GM19351 (cell line): ENCODE measurements around the gene MYO15B.
A peak's percentile ranks its signal among the peaks of the same experiment; 100 is the strongest.

Source experiments
- ATAC-seq: cut with Tn5 transposase; IDR thresholded peaks from one replicate; pipeline ENCODE4 v1.9.1; 2021; ENCODE audit warnings: mild to moderate bottlenecking, moderate library complexity; ENCODE audit not compliant: unreplicated experiment

Gene MYO15B

DNA sequence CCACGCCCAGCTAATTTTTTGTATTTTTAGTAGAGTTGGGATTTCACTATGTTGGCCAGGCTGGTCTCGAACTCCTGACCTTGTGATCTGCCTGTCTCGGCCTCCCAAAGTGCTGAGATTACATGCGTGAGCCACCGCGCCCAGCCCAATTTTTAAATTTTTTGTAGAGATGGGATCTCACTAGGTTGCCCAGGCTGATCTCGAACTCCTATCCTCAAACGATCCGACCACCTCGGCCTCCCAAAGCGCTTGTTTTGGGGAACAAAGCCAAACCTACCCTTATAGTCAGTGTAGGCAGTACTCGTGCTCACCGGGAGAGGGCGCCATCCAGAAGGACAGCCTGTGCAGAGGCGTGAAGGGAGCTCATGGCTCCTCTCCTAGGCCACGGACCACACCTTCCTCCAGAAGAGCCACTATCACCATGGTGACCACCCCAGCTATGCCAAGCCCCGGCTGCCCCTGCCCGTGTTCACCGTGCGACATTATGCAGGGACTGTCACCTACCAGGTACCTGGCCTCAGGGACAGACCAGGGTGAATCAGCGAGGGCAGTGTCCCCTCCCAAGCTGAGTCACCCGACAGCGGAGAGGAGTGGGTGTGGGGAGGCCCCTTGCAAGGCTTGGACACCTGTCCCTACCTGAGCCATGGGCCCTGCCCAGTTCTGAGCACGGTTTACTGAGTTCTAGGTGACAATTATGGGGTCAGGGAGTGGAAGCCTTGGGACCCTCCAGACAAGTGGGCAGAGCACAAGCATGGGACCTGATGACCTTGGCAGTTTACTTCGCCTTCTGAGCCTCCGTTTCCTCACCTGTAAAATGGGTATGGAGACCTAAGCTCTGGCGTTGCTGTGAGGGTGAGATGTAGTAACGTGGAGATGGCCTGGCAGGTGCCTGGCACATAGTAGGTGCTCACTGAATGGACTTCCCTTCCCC lies 13.7 kb downstream of the MYO15B start:
- ATAC-seq, result peak; percentile 51

DNA sequence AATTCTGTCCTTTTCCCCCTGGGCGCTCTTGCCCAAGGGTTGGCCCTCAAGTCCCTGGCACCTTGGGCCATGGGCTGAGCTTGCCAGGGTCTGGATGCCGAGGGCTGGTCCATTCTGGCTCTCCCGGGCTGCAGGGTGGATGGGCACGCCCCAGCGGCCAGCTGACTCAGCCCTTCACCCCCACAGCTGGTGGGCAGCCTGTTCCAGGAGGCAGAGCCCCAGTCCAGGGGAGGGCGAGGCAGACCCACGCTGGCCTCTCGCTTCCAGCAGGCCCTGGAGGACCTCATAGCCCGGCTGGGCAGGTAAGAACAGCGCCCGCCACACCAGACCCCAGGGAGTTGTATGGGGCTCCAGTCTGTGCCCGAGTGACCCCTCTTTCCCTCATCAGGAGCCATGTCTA lies 15.0 kb downstream of the MYO15B start:
- no peak for ATAC-seq

DNA sequence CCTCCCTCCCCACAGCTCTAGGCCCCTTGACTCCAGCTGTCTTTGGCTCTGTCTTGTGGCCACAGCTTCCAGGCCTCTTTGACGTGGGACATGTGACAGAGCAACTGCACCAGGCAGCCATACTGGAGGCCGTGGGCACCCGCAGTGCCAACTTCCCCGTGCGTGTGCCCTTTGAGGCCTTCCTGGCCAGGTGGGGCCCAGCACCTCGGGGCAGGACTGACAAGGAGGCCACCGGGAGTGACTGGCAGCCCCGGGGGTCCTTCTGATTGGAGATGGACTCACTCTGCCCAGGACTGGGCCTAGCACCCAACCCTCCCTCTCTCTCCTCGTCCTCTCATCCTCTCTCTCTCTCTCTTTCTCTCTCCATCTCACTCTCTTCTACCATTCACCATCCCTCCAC lies 15.5 kb downstream of the MYO15B start:
- ATAC-seq, result no peak

DNA sequence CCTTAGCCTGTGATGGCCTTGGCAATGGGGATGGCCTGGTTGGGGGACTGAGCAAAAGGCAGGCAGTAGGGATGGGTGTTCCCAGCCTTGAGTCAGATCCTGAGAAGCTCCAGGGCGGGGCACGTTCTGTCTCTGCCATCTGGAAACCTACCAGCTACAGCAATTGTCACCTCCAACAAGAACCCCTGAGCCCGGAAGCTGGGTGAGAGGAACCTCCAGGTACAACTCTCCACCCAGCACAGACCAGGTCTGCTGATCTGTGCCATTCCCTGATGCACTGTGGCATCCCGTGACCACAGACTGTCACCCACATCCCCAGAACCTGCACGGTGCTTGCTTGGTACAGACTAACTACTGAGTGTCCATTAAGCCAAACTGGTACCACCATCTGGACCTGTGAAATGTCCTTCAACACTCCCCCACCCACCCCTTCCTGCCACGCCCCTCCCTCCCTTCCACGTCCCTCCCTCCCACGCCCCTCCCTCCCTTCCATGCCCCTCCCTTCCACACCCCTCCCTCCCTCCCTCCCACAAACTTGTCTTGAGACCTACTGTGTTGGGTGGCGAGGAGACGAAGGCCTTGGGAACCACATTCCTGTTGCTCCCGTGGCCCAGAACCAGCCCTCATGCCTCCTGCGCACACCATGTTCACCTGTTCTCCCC lies 16.6 kb downstream of the MYO15B start:
- ATAC-seq, result no peak

DNA sequence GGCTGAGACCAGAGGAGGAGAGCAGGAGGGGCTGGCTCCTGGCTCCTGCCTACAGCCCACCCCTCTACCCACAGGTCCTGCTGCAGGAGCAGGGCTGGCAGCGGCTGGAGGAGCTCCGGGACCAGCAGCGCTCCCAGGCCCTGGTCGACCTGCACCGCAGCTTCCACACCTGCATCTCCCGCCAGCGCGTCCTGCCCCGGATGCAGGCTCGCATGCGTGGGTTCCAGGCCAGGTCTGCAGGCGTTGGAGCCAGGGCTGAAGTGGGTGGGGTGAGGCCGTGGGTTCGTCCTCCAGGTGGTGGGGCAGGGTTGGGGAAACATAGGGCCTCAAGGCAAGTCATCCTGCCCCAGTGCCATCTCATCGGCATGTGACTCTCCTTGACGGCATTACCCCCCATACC lies 18.2 kb downstream of the MYO15B start:
- ATAC-seq, result no peak

DNA sequence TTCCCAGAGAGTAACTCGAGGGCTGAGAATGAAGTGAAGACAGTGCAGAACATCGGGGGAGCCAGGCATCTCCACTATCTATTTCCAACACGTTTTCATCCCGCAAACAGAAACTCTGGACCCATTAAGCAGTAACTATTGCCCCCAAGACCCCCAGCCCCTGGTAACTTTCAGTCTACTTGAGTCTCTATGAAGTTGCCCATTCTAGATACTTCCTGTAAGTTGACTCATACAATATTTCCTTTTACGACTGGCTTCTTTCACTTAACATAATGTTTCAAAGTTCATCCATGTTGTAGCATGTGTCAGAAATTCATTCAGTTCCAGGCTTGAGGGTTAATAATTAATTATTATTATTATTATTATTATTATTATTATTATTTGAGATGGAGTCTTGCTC lies 19.5 kb downstream of the MYO15B start:
- no peak for ATAC-seq

DNA sequence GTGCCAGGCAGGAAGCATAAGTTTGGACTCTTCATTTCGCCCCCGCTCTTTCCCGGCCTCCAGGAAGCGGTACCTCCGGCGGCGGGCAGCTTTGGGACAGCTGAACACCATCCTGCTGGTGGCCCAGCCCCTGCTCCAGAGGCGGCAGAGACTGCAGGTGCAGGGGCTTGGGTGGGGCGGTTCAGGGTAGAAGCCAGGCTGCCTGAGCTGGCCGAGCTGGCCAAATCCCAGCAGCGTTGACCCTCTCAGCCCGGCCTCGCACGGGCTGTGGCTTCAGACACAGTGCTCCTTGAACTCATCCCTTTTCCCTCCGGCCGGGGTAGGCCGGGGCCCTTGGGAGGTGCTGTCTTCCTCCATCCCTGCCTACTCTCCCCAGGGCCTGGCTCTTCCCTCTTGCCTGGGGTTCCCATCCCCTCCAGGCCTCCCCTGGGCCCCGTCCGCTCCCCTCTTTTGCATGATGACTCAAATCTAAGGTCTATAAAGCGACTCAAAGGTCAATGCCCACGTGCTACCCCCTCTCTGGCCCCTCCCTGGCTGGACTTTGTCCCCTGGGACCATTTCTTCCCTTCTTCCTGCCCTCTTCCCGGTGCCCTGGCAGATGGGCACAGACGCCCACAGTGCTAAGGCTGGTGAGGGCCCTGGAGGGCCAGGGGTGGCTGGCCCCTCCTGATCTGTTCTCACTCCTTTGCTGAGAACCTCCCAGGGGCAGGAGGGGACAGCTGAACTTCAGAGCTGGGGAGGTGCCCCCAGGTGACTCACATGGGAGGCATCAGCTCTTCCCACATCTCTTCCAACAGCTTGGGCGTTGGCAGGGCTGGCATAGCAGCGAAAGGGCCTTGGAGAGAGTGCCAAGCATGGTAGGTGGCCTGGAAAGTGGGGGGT lies 22.7 kb downstream of the MYO15B start:
- no peak for ATAC-seq

DNA sequence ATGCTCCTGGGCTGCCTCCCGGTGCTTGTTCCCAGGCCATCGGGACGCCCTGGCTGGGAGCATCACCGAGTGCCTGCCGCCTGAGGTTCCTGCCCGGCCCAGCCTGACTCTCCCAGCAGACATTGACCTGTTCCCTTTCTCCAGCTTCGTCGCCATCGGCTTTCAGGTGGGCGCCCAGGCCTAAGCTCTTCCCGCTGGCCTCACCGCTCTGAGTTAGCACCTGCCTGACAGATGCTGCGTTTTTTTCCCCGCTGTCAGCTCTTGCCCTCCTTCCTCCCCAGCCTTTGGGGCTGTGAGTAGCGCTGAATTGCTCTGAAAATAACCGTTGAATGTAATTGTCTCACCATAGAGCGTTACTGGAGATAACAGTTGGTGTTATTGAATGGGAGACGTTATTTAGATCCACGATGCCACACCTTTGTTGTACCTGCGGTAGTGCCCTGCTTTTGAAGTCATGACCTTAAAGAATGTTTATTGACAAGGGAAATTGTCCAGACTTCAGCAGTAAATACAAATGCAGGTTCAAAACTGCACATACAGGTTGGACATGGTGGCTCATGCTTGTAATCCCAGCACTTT lies 24.3 kb downstream of the MYO15B start:
- ATAC-seq, result no peak

DNA sequence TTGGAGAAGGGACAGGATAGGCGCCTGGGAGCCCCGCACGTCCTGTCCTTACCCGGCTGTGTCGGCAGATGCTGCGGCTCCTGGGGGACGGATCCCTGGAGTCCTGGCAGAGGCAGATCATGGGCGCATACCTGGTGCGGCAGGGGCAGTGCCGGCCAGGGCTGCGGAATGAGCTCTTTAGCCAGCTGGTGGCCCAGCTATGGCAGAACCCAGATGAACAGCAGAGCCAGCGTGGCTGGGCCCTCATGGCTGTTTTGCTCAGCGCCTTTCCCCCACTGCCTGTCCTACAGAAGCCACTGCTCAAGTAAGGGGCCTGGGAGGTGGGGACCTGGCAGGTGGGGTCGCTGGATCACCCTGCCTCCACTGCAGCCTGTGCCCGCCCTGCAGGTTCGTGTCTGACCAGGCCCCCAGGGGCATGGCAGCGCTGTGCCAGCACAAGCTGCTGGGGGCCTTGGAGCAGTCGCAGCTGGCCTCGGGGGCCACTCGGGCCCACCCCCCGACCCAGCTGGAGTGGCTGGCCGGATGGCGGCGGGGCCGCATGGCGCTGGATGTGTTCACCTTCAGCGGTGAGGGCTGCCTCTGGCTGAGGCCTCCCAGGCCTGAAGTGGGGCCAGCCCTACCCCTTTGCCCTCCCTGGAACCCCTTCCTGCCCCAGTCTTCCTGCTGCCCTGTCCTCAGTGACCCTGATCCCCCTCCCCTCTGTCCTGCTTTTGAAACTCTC lies 25.5 kb downstream of the MYO15B start:
- no peak for ATAC-seq

DNA sequence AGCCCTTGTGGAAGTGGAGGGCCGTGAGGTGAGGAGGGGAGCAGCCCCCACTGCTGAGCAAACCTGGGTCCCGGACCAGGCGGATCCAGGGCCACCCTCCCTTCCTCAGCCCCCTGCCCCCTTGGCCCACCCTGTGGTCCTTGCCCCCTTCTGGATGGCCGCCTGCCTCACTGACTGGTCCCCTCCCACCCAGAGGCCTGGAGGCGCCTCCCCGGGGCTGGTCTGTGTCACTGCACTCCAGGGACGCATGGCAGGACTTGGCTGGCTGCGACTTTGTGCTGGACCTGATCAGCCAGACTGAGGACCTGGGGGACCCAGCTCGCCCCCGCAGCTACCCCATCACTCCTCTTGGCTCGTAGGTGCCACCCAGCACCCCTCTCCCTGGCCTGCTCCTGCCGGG lies 26.4 kb downstream of the MYO15B start:
- ATAC-seq, result no peak

DNA sequence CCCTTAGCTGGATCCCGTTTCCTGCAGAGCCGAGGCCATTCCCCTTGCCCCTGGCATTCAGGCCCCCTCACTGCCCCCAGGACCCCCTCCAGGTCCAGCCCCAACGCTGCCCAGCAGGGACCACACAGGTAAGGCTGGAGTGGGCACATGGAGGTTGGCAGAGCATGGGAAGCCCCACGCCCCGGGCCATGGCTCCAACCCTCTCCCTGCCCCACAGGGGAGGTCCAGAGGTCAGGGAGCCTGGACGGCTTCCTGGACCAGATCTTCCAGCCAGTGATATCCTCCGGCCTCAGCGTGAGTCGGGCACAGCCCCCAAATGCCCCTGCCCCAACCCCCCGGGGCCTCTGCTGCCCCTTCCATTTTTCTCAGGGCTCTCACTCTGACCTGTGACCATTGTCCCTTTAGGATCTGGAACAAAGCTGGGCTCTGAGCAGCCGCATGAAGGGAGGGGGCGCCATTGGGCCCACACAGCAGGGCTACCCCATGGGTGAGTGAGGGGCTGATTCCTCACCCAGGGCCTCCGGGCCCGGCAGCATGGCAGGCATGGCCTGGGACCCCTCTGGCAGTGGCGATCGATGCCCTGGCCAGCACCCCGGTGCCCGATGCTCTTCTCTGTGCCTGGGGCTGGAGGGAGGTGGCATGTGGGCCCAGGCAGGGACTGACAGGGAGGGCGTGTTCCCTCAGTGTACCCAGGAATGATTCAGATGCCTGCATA lies 27.1 kb downstream of the MYO15B start:
- ATAC-seq, result no peak

DNA sequence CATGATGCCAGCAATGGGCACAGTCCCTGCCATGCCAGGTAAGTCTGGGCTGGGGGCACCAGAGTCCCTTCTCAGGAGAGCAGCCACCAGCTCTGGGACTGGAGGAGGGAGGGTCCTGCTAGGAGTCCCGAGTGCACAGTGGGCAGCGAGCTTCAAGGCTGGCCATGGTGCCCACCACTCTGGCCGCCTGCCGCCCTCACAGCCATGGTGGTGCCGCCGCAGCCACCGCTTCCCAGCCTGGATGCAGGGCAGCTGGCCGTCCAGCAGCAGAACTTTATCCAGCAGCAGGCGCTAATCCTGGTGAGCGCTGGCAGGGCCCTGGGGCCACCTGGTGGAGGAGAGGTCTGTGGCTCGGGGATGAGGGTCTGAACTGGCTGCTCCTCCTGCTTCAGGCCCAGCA lies 27.7 kb downstream of the MYO15B start:
- no peak for ATAC-seq

DNA sequence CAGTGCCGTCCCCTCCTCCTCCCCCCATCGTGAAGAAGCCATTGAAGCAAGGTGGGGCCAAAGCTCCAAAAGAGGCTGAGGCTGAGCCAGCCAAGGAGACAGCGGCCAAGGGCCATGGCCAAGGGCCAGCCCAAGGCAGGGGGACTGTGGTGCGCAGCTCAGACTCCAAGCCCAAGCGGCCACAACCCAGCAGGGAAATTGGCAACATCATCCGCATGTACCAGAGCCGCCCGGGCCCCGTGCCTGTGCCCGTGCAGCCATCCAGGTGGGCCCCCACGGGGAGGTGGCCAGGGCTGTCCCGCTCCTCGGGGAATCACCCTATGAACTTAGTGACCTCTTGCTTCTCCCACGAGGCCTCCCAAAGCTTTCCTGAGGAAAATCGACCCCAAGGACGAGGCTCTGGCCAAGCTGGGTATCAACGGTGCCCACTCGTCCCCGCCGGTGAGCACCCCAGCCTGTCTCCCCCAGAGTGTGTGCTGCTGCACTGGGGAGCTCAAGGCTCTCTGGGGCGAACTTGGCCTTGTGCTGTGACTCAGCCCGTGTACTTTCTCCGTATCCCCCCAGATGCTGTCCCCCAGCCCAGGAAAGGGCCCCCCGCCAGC lies 29.0 kb downstream of the MYO15B start:
- no peak for ATAC-seq

DNA sequence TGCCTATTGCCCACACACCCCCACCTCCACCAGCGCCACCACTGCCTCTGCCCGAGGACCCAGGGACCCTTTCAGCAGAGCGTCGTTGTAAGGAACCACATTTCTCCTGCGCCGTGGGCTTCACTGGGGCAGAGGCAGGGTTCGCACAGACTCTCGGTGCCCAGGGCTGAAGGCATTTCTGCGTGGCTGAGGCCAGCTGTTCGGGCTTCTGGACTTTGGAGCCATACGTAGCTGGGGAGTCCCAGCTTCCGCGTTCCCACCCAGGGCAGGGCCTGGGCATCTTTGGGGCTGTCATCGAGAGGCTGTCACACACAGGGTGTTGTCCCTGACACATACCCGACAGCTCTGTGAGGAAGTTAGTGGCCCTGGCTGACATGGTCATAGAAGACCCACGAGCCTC lies 29.6 kb downstream of the MYO15B start:
- no peak for ATAC-seq

DNA sequence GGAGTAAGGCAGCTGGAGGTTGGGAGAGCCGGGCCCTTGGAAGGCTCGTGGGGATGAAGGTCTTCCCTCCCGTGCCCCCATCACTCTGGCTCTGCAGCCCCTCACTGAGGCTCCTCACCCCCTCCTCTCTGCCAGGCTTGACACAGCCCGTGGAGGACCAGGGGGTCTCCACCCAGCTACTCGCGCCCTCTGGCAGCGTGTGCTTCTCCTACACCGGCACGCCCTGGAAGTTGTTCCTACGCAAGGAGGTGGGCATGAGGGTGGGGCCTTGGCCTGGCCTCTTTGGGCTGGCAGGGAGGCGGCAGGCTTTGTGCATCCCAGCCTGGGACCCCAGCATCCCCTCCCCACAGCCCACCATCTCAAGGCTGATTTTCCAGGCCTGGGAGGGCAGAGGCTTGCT lies 30.1 kb downstream of the MYO15B start:
- ATAC-seq, result no peak

DNA sequence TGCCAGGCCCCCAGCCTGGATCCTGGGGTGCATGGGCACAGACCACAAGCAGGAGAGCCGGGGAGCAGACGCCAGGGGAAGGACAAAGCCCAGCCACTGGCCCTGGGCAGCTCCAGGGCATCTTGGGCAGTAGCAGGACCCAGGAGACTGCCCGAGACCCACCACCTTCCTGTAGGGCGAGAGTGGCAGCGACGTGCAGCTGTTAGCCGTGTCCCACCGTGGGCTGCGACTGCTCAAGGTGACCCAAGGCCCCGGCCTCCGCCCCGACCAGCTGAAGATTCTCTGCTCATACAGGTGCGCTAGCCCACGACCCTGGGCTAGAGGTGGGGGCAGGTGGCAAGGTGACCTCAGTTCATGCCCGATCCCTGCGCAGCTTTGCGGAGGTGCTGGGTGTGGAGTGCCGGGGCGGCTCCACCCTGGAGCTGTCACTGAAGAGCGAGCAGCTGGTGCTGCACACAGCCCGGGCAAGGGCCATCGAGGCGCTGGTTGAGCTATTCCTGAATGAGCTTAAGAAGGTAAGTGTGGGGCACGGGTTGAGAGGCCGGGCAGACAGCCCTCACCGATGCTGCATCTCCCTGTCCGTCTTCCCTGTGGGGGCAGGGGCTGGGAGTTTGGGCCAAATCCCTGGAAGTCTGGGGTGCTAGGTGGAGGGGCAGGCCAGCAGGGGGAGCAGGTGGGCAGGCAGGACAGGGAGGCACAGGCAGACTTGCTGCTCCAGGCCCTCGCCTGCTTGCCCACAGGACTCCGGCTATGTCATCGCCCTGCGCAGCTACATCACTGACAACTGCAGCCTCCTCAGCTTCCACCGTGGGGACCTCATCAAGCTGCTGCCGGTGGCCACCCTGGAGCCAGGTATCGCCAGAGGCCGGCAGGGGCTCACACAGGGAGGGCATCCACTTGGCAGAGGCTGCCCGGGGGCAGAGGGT lies 32.2 kb downstream of the MYO15B start:
- no peak for ATAC-seq

DNA sequence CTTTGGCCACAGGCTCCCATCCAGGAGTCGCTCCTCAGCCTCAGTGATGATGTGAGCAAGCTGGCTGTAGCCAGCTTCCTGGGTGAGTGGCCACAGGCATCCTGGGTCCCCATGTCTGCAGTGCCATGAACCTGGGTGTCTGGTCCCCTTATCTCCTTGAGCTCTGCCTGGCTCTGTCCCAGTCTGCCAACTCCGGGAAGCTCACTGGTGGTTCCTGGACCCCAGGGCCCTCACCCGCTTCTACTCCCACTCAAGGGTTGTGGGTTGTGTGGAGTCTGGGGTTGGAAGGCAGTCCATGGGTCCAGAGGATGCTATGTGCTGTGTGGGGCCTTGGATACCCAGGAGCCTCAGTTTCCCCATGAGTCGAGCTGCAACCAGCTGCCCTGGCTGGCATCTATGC lies 33.9 kb downstream of the MYO15B start:
- no peak for ATAC-seq

DNA sequence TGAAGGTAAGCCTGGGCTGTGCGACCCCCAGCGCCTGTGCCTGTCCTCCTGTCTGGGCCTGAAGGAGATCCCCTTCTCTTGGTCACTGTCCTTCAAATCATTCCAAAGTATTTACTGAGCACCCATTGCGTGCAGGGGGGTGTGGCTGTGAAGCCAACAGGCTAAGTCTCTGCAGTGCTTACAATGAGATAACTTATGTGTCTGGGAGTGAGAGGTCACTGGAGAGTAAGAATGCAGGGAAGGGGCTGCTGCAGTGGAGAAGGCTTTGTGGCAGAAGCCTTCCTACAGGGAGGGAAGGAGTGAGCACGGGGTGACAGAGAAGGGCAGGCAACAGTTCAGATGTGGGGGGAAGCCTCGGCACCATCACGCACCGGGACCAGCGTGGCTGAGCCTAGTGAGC lies 34.5 kb downstream of the MYO15B start:
- ATAC-seq, result no peak
